Thyroid gland (tissue), 4 donors: ENCODE results near the gene BICRA.

Experiments
- POLR2A ChIP-seq, 2 donors: fragments of 450-650 bp; IDR thresholded peaks; one replicate each; pipeline ENCODE4 v1.6.1; 2017; ENCODE audit warnings: antibody characterized with exemption in 2 of 2, mild to moderate bottlenecking in 2 of 2, moderate library complexity in 1 of 2
- TF ChIP-seq, protein P1 (sequence below), 6 experiments: fragments of 200-600 bp in 3 of 6; fragments of 450-650 bp in 3 of 6; sonication (generic) in 3 of 6; IDR thresholded peaks; one replicate each; pipeline ENCODE4 v1.5.1; 2016 to 2019; ENCODE audit warnings: antibody characterized with exemption in 6 of 6, mild to moderate bottlenecking in 2 of 6, inconsistent platforms in 1 of 6, moderate library complexity in 1 of 6

GRCh38 chr19:47646924-47647323 is 38.0 kb downstream of the BICRA start:
- TF ChIP-seq POLR2A (IDR thresholded peaks at IDR 0.05) = no peak
- TF ChIP-seq, protein P1, sequence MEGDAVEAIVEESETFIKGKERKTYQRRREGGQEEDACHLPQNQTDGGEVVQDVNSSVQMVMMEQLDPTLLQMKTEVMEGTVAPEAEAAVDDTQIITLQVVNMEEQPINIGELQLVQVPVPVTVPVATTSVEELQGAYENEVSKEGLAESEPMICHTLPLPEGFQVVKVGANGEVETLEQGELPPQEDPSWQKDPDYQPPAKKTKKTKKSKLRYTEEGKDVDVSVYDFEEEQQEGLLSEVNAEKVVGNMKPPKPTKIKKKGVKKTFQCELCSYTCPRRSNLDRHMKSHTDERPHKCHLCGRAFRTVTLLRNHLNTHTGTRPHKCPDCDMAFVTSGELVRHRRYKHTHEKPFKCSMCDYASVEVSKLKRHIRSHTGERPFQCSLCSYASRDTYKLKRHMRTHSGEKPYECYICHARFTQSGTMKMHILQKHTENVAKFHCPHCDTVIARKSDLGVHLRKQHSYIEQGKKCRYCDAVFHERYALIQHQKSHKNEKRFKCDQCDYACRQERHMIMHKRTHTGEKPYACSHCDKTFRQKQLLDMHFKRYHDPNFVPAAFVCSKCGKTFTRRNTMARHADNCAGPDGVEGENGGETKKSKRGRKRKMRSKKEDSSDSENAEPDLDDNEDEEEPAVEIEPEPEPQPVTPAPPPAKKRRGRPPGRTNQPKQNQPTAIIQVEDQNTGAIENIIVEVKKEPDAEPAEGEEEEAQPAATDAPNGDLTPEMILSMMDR (IDR thresholded peaks at IDR 0.05) = no peak
